H1 (cell line): ENCODE data around the gene UPB1. TPM values are rescaled to one million over a fixed set of nuclear protein-coding genes. Genes with fewer than 3 reads are reported as not detected.

Experiments
- CTCF ChIA-PET: fragments of 300-600 bp; sonication (Branson Sonifier 250); formaldehyde crosslinking; loops from one replicate; lab custom pipeline; 2021; ENCODE audit not compliant: partially characterized antibody; lab: Charles Lee
- POLR2A ChIA-PET: fragments of 300-600 bp; sonication (Branson Sonifier 250); formaldehyde crosslinking; loops from one replicate; lab custom pipeline; 2021; ENCODE audit warnings: inconsistent platforms; ENCODE audit not compliant: partially characterized antibody; lab: Charles Lee
- DNase-seq, 2 experiments: peaks; one replicate each; pipeline versions ENCODE4 v3.0.0 to v3.0.0-alpha.2; 2010 to 2022; ENCODE audit warnings: low spot score in 2 of 2, low read depth in 1 of 2, mixed read lengths in 1 of 2
- FAIRE-seq: peaks from 2 replicates; lab custom pipeline; 2011; peaks lifted over from hg19 to GRCh38; lab: Jason Lieb, UNC
- H2AFZ ChIP-seq: 2 replicates; pipeline ENCODE4 v1.8.1; 2012; ENCODE audit warnings: low read length, inconsistent platforms
- H2AK5ac ChIP-seq: 2 replicates; pipeline ENCODE4 v1.6.1; 2013; ENCODE audit warnings: low read depth, low read length
- H2BK120ac ChIP-seq: replicated peaks from 2 replicates; pipeline ENCODE3; 2013; ENCODE audit warnings: low read depth, low read length, inconsistent platforms
- H2BK12ac ChIP-seq: 2 replicates; pipeline ENCODE4 v1.6.1; 2013; ENCODE audit warnings: low read depth, low read length
- H2BK15ac ChIP-seq: 2 replicates; pipeline ENCODE4 v1.6.1; 2013; ENCODE audit warnings: low read length
- H2BK20ac ChIP-seq: 2 replicates; pipeline ENCODE4 v1.6.1; 2013; ENCODE audit warnings: low read length
- H2BK5ac ChIP-seq: 2 replicates; pipeline ENCODE4 v1.6.1; 2013; ENCODE audit warnings: low read depth, low read length
- H3K14ac ChIP-seq: 2 replicates; pipeline ENCODE4 v1.6.1; 2013; ENCODE audit warnings: inconsistent platforms; ENCODE audit not compliant: insufficient read length
- H3K18ac ChIP-seq: 2 replicates; pipeline ENCODE4 v1.6.1; 2013; ENCODE audit warnings: low read length; ENCODE audit errors: extremely low read depth
- H3K23ac ChIP-seq: 2 replicates; pipeline ENCODE4 v1.6.1; 2013; ENCODE audit warnings: inconsistent platforms; ENCODE audit not compliant: insufficient read length
- H3K23me2 ChIP-seq: 2 replicates; pipeline ENCODE4 v1.6.1; 2013; ENCODE audit warnings: low read depth, low read length
- H3K27ac ChIP-seq: 2 replicates; pipeline ENCODE4 v1.6.1; 2011; ENCODE audit warnings: low read depth, low read length, inconsistent platforms
- H3K27me3 ChIP-seq, 4 experiments: replicated peaks in 1 of 4; 1 replicate in 1 of 4; 2 replicates in 3 of 4; pipeline versions ENCODE4 v1.6.1 to v1.8.1; 2011 to 2013; ENCODE audit warnings: low read length in 3 of 4, mild to moderate bottlenecking in 3 of 4, inconsistent platforms in 2 of 4, mixed read lengths in 2 of 4, moderate library complexity in 1 of 4; ENCODE audit not compliant: control insufficient read depth in 3 of 4, insufficient read depth in 3 of 4; ENCODE audit errors: extremely low read depth in 1 of 4
- H3K36me3 ChIP-seq, 4 experiments: 2 replicates each; pipeline versions ENCODE4 v1.6.1 to v1.8.1; 2011 to 2013; ENCODE audit warnings: mild to moderate bottlenecking in 4 of 4, low read length in 3 of 4, moderate library complexity in 2 of 4, control low read depth in 1 of 4, inconsistent platforms in 1 of 4; ENCODE audit not compliant: insufficient read depth in 4 of 4, control insufficient read depth in 2 of 4
- H3K4ac ChIP-seq: replicated peaks from 2 replicates; pipeline ENCODE3; 2013; ENCODE audit warnings: low read length, low read depth, mixed read lengths, inconsistent platforms; ENCODE audit not compliant: insufficient read length
- H3K4me1 ChIP-seq, 4 experiments: replicated peaks in 1 of 4; 1 replicate in 1 of 4; 2 replicates in 3 of 4; pipeline versions ENCODE4 v1.6.1 to v1.8.1; 2011 to 2013; ENCODE audit warnings: low read length in 3 of 4, inconsistent platforms in 2 of 4, mixed read lengths in 1 of 4; ENCODE audit not compliant: insufficient read depth in 4 of 4, control insufficient read depth in 3 of 4
- H3K4me2 ChIP-seq, 2 experiments: 2 replicates each; pipeline versions ENCODE4 v1.6.1 to v1.8.1; 2011 to 2013; ENCODE audit warnings: low read depth in 2 of 2, low read length in 2 of 2, control low read depth in 1 of 2, inconsistent platforms in 1 of 2, mild to moderate bottlenecking in 1 of 2; ENCODE audit not compliant: insufficient read depth in 1 of 2
- H3K4me3 ChIP-seq, 4 experiments: fragments of 200-600, 300-600 bp in 1 of 4; sonication (generic), shearing (Covaris generic), sonication (Bioruptor Twin) in 1 of 4; 2 replicates each; pipeline versions ENCODE4 v1.5.1 to v1.8.1; 2011 to 2016; ENCODE audit warnings: low read length in 4 of 4, low read depth in 3 of 4, control low read depth in 2 of 4, inconsistent platforms in 2 of 4, mild to moderate bottlenecking in 2 of 4, mixed read lengths in 1 of 4, moderate library complexity in 1 of 4; ENCODE audit not compliant: insufficient read depth in 2 of 4; ENCODE audit errors: extremely low read depth in 1 of 4
- H3K56ac ChIP-seq: replicated peaks from 2 replicates; pipeline ENCODE3; 2013; ENCODE audit warnings: low read depth, mild to moderate bottlenecking, mixed read lengths, low read length, inconsistent platforms; ENCODE audit not compliant: insufficient read length
- H3K79me1 ChIP-seq: 2 replicates; pipeline ENCODE4 v1.6.1; 2013; ENCODE audit warnings: low read depth, low read length, control low read depth
- H3K79me2 ChIP-seq, 2 experiments: 2 replicates each; pipeline versions ENCODE4 v1.6.1 to v1.8.1; 2012 to 2013; ENCODE audit warnings: low read length in 2 of 2, mild to moderate bottlenecking in 2 of 2, inconsistent platforms in 1 of 2; ENCODE audit not compliant: insufficient read depth in 2 of 2, control insufficient read depth in 1 of 2
- H3K9ac ChIP-seq, 4 experiments: replicated peaks in 1 of 4; 1 replicate in 1 of 4; 2 replicates in 3 of 4; pipeline versions ENCODE4 v1.6.1 to v1.8.1; 2011 to 2013; ENCODE audit warnings: low read depth in 3 of 4, low read length in 3 of 4, control low read depth in 2 of 4, mild to moderate bottlenecking in 2 of 4, moderate library complexity in 2 of 4, inconsistent platforms in 1 of 4; ENCODE audit errors: extremely low read depth in 1 of 4
- H3K9me3 ChIP-seq, 2 experiments: 2 replicates each; pipeline versions ENCODE4 v1.6.1 to v1.8.1; 2012 to 2013; ENCODE audit warnings: mild to moderate bottlenecking in 2 of 2, moderate library complexity in 2 of 2, control low read depth in 1 of 2, inconsistent platforms in 1 of 2, low read depth in 1 of 2, low read length in 1 of 2, mixed read lengths in 1 of 2; ENCODE audit not compliant: insufficient read depth in 2 of 2
- H4K20me1 ChIP-seq, 2 experiments: replicated peaks in 1 of 2; 2 replicates each; pipeline versions ENCODE3 to v1.8.1; 2011 to 2013; ENCODE audit warnings: inconsistent platforms in 2 of 2, low read length in 2 of 2, mild to moderate bottlenecking in 1 of 2; ENCODE audit not compliant: insufficient read depth in 2 of 2, control insufficient read depth in 1 of 2
- H4K5ac ChIP-seq: 2 replicates; pipeline ENCODE4 v1.6.1; 2013; ENCODE audit warnings: low read length, low read depth, mixed read lengths, inconsistent platforms; ENCODE audit not compliant: insufficient read length
- H4K8ac ChIP-seq: 2 replicates; pipeline ENCODE4 v1.8.0; 2013; ENCODE audit warnings: mild to moderate bottlenecking, moderate library complexity, low read length, inconsistent platforms; ENCODE audit not compliant: insufficient read depth; ENCODE audit errors: extremely low read depth
- H4K91ac ChIP-seq: replicated peaks from 2 replicates; pipeline ENCODE3; 2013; ENCODE audit warnings: low read length, mixed read lengths, inconsistent platforms; ENCODE audit not compliant: insufficient read length
- ATF2 ChIP-seq: IDR thresholded peaks from 2 replicates; pipeline ENCODE4 v1.6.1; 2012; ENCODE audit warnings: low read length, inconsistent platforms
- CTBP2 ChIP-seq: IDR thresholded peaks from 2 replicates; pipeline ENCODE4 v1.7.0; 2011; ENCODE audit warnings: borderline replicate concordance, mild to moderate bottlenecking, moderate library complexity, mixed read lengths, low read length; ENCODE audit not compliant: insufficient read depth, insufficient read length
- FOSL1 ChIP-seq: IDR thresholded peaks from 2 replicates; pipeline ENCODE4 v1.6.1; 2011; ENCODE audit warnings: mild to moderate bottlenecking, low read depth, low read length, moderate library complexity; ENCODE audit not compliant: insufficient read depth
- RNF2 ChIP-seq: fragments of 200-900, 300-1000 bp; sonication (generic); IDR thresholded peaks from 2 replicates; pipeline ENCODE4 v1.7.1; 2016; ENCODE audit warnings: borderline replicate concordance, low read depth, mild to moderate bottlenecking, antibody characterized with exemption, low read length; ENCODE audit not compliant: poor library complexity, severe bottlenecking; ENCODE audit errors: missing control alignments
- SAP30 ChIP-seq: fragments of 300-600 bp; sonication (generic); IDR thresholded peaks from 2 replicates; pipeline ENCODE4 v1.7.1; 2012; ENCODE audit warnings: low read length, moderate library complexity, mild to moderate bottlenecking, inconsistent platforms; ENCODE audit not compliant: insufficient read depth, insufficient replicate concordance
- TCF12 ChIP-seq: IDR thresholded peaks from 2 replicates; pipeline ENCODE4 v1.6.1; 2011; ENCODE audit warnings: low read depth, mild to moderate bottlenecking, low read length
- WGBS, 2 experiments: shearing (Covaris generic) in 1 of 2; methylation state at CpG; one replicate each; pipeline versions ENCODE4 v1.1.6 to v1.1.7; 2013 to 2015; ENCODE audit warnings: low lambda C conversion rate in 2 of 2, mixed read lengths in 2 of 2, inconsistent platforms in 1 of 2, low coverage in 1 of 2, missing lambda C conversion rate in 1 of 2; ENCODE audit not compliant: insufficient replicate concordance in 2 of 2, insufficient coverage in 1 of 2, insufficient read length in 1 of 2; ENCODE audit errors: extremely low coverage in 1 of 2, missing lambda C conversion rate in 1 of 2; 5-methylcytosine and 5-hydroxymethylcytosine counted together
- polyA plus RNA-seq, 7 experiments: library from polyadenylated mRNA; depleted of rRNA in 3 of 7; stranded (reverse) in 5 of 7; unstranded in 2 of 7; fragments of >200 nt in 5 of 7; fragments of 200-250 nt in 2 of 7; gene quantifications; 1 replicate in 5 of 7; 2 replicates in 1 of 7; 4 replicates in 1 of 7; pipeline versions ENCODE4 v1.2.1 to v1.2.3, GENCODE V29; 2011 to 2013; ENCODE audit warnings: missing spikeins in 2 of 7, mixed read lengths in 2 of 7
- total RNA-seq: library from RNA; stranded (reverse); fragmentation: NEBNext Ultra II Directional; extraction: Animal tissue kit (Norgen Biotek cat#: 25700); gene quantifications from 2 replicates; pipeline ENCODE4 v1.2.1, GENCODE V29; 2021

Gene UPB1
- total and polyA plus RNA-seq, 2 of the 8 experiments (the other 6 are each of a cell fraction or from before 2014, with no cell fraction given), result 0.09 TPM; not detected in 1

- no peaks in the 10 kb centered on the region for H3K36me3 ChIP-seq
- DNase-seq, result no peak
Observed at GRCh38 chr22:24512043-24512442, 16.9 kb downstream of the UPB1 start.

More at GRCh38 chr22:24512043-24512442, 16.9 kb downstream of the UPB1 start:
- TF ChIP-seq FOSL1, result no peak
- TF ChIP-seq TCF12, result no peak
- TF ChIP-seq ATF2, result no peak
- TF ChIP-seq RNF2, result no peak
- no peak for TF ChIP-seq CTBP2
- no peak for TF ChIP-seq SAP30
- H3K14ac ChIP-seq, result no peak overlapping the region
- H3K4me1 ChIP-seq, result peaks cover 0 to 9% (median 6%) of the 10 kb centered on the region in 4 experiments; a peak in 4 of 7 replicates
- no peak overlapping the region for H4K5ac ChIP-seq
- H4K8ac ChIP-seq, result no peak overlapping the region
- no peak overlapping the region for H2BK20ac ChIP-seq
- H2BK120ac ChIP-seq, result no peak overlapping the region
- no peak overlapping the region for H3K56ac ChIP-seq
- no peak overlapping the region for H2BK15ac ChIP-seq
- H3K9ac ChIP-seq, result no peak overlapping the region
- CTCF ChIA-PET, result interaction anchor here (0.6 to 7.6 kb wide), 6 partner anchors 10 to 203 kb away, joined by 3 to 70 read pairs (median 3); no protein-coding TSS in a partner anchor
- H2BK5ac ChIP-seq, result no peak overlapping the region
- H2AK5ac ChIP-seq, result no peak overlapping the region
- H3K23ac ChIP-seq, result no peak overlapping the region
- no peak for FAIRE-seq
- H3K79me2 ChIP-seq, result no peaks in the 10 kb centered on the region
- no peak overlapping the region for H3K4ac ChIP-seq
- POLR2A ChIA-PET, result interaction anchor here (0.7 kb wide), 1 partner anchor 413 kb away, joined by 3 read pairs; no protein-coding TSS in a partner anchor
- no peak overlapping the region for H3K4me3 ChIP-seq
- H2AFZ ChIP-seq, result no peak overlapping the region
- no peak overlapping the region for H3K27ac ChIP-seq
- no peak overlapping the region for H2BK12ac ChIP-seq
- no peak overlapping the region for H3K4me2 ChIP-seq
- WGBS, 2 experiments, result 89% methylated on average over 3 of the region's 3 CpGs; no CpG with 5 or more reads in 1 of the 2 experiments
- no peaks in the 10 kb centered on the region; the same call in 1 of the 2 replicates for H3K23me2 ChIP-seq
- H3K79me1 ChIP-seq, result no peaks in the 10 kb centered on the region
- no peaks in the 10 kb centered on the region for H4K20me1 ChIP-seq
- H3K9me3 ChIP-seq, result no peaks in the 10 kb centered on the region
- H3K27me3 ChIP-seq, result no peaks in the 10 kb centered on the region
- no peak overlapping the region for H3K18ac ChIP-seq
- no peak overlapping the region for H4K91ac ChIP-seq
